Gastroesophageal sphincter (tissue), 4 donors: Measurements from ENCODE around the gene INTS11. TPM values are rescaled to one million over a fixed set of nuclear protein-coding genes. Genes with fewer than 3 reads are reported as not detected.

Experiments used
- ATAC-seq: fragments of 150-250 bp; one replicate; pipeline ENCODE4 v1.9.1; 2016; ENCODE audit warnings: mild to moderate bottlenecking, moderate library complexity
- H3K27ac ChIP-seq, 4 donors: fragments of 200-600 bp; sonication (generic) in 3 of 4; 1 replicate in 3 of 4; 2 replicates in 1 of 4; pipeline ENCODE4 v1.5.1; 2016 to 2019
- H3K27me3 ChIP-seq: fragments of 200-600 bp; sonication (generic); one replicate; pipeline ENCODE4 v1.5.1; 2019
- H3K36me3 ChIP-seq, 2 donors: fragments of 200-600 bp; sonication (generic); one replicate each; pipeline ENCODE4 v1.5.1; 2019; ENCODE audit warnings: control low read depth in 1 of 2
- H3K4me1 ChIP-seq, 3 donors: fragments of 200-600 bp; sonication (generic); 1 replicate in 2 of 3; 2 replicates in 1 of 3; pipeline ENCODE4 v1.5.1; 2016 to 2019; ENCODE audit warnings: control low read depth in 2 of 3
- H3K4me3 ChIP-seq, 2 donors: fragments of 200-600 bp; sonication (generic); one replicate each; pipeline ENCODE4 v1.5.1; 2019; ENCODE audit warnings: mild to moderate bottlenecking in 1 of 2, moderate library complexity in 1 of 2
- H3K9me3 ChIP-seq, 3 donors: fragments of 200-600 bp; sonication (generic); one replicate each; pipeline ENCODE4 v1.5.1; 2017 to 2019; ENCODE audit warnings: control low read depth in 2 of 3
- EP300 ChIP-seq: sonication (generic); formaldehyde crosslinking; IDR thresholded peaks from one replicate; pipeline ENCODE4 v1.6.1; 2017; ENCODE audit warnings: antibody characterized with exemption, mild to moderate bottlenecking
- POLR2A ChIP-seq, 2 donors: fragments of 450-650 bp; IDR thresholded peaks; one replicate each; pipeline ENCODE4 v1.6.1; 2017; ENCODE audit warnings: antibody characterized with exemption in 2 of 2, mild to moderate bottlenecking in 2 of 2, moderate library complexity in 1 of 2
- POLR2AphosphoS5 ChIP-seq: sonication (generic); formaldehyde crosslinking; IDR thresholded peaks from one replicate; pipeline ENCODE4 v1.6.1; 2017; ENCODE audit warnings: antibody characterized with exemption
- WGBS, 2 donors: methylation state at CpG; one replicate each; pipeline ENCODE4 v1.1.5; 2018; ENCODE audit warnings: low coverage in 1 of 2; 5-methylcytosine and 5-hydroxymethylcytosine counted together
- total RNA-seq, 4 donors: library from RNA; depleted of rRNA; stranded (reverse); fragments of >200 nt; gene quantifications; one replicate each; pipeline ENCODE4 v1.1.0, GENCODE V29; 2016
- TF ChIP-seq, protein P1 (sequence below), 4 experiments: fragments of 200-600 bp in 2 of 4; fragments of 450-650 bp in 2 of 4; sonication (generic) in 1 of 4; IDR thresholded peaks; one replicate each; pipeline ENCODE4 v1.5.1; 2017 to 2019; ENCODE audit warnings: antibody characterized with exemption in 4 of 4, mild to moderate bottlenecking in 2 of 4, moderate library complexity in 2 of 4

INTS11 gene
- total RNA-seq, 4 donors from 2014 or later, result 62.0 to 119 (median 96.4) TPM

DNA sequence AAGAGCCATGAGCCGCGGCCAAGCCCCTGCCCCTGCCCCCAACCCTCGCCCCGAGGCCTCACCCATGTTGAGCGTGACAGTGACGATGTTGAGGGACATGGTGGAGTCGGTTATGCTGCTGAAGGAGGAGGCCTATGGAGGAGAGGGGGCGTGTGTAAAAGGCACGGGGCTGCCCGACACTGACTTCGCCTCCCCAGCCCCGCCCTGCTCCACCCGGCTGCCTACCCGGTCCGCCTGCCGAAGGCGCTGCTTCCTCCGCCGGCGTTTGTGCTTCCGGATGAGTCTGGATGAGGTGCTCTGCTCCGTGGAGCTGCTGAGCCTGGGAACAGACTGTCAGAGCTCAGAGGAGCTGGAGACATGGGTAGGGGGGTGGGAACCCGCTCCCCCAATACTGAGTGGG lies 15.7 kb upstream of the INTS11 start:
- H3K36me3 ChIP-seq, result peaks cover 0 to 73% of the 10 kb centered on the region in 2 donors
- peaks cover 0 to 19% (median 3%) of the 10 kb centered on the region in 3 donors for H3K4me1 ChIP-seq
- 93% methylated on average over 6 of the region's 23 CpGs; no CpG with 5 or more reads in 1 of the 2 donors for WGBS, 2 donors
- no peaks in the 10 kb centered on the region for H3K27me3 ChIP-seq
- TF ChIP-seq POLR2A (IDR thresholded peaks at IDR 0.05) (no peak), EP300 (no peak), POLR2AphosphoS5 (no peak)
- TF ChIP-seq, protein P1, sequence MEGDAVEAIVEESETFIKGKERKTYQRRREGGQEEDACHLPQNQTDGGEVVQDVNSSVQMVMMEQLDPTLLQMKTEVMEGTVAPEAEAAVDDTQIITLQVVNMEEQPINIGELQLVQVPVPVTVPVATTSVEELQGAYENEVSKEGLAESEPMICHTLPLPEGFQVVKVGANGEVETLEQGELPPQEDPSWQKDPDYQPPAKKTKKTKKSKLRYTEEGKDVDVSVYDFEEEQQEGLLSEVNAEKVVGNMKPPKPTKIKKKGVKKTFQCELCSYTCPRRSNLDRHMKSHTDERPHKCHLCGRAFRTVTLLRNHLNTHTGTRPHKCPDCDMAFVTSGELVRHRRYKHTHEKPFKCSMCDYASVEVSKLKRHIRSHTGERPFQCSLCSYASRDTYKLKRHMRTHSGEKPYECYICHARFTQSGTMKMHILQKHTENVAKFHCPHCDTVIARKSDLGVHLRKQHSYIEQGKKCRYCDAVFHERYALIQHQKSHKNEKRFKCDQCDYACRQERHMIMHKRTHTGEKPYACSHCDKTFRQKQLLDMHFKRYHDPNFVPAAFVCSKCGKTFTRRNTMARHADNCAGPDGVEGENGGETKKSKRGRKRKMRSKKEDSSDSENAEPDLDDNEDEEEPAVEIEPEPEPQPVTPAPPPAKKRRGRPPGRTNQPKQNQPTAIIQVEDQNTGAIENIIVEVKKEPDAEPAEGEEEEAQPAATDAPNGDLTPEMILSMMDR (IDR thresholded peaks at IDR 0.05), result no peak
- no peak overlapping the region for H3K27ac ChIP-seq
- no peak overlapping the region for H3K4me3 ChIP-seq
- ATAC-seq, result no peak
- no peaks in the 10 kb centered on the region for H3K9me3 ChIP-seq

DNA sequence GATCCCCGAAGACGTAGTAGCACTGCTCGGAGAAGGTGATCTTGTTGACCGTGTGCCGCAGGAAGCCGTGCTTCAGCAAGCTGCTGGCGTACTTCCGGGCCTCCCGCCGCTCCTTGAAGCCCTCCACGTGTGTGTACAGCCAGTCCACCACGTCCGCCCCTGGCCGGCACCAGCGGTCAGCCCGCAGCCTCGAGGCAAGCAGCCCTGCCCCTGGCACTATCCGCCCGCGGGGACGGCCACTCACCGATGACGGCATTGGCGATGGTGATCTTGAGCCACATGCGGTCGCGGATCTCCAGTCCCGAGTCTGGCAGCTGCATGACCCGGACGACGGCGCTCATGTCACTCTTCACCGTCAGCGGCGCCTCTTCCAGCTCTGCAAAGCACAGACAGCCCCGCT lies 13.8 kb upstream of the INTS11 start:
- WGBS, 2 donors, result 88% methylated on average over 8 of the region's 36 CpGs; no CpG with 5 or more reads in 1 of the 2 donors
- peaks cover 0 to 73% of the 10 kb centered on the region in 2 donors for H3K36me3 ChIP-seq

DNA sequence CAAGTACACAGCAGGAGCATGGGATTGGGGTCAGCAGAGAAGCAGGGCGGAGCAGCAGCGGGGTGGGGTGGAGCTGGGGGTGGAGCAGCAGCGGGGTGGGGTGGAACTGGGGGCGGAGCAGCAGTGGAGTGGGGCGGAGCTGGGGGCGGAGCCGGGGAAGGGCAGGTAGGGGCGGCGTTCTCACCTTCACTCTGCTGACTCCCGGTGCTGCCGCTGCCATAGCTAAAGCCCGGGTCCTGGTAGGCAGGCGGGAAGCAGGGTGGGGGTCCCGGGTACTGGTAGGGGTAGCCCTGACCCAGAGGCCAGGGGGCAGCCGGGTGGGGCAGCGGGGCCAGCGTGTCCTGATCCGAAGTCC lies 13.3 kb upstream of the INTS11 start:
- Histone ChIP-seq H3K27me3 (no peaks in the 10 kb centered on the region), H3K4me3 (no peak overlapping the region), H3K27ac (no peak overlapping the region), H3K9me3 (no peaks in the 10 kb centered on the region), H3K4me1 (no peaks in the 10 kb centered on the region), H3K36me3 (peaks cover 0 to 73% of the 10 kb centered on the region in 2 donors)
- 84% methylated on average over 8 of the region's 18 CpGs; no CpG with 5 or more reads in 1 of the 2 donors for WGBS, 2 donors
- no peak for ATAC-seq
- no peak for TF ChIP-seq POLR2A (IDR thresholded peaks at IDR 0.05)

More for the DNA sequence above, 13.8 kb upstream of the INTS11 start:
- no peak overlapping the region for H3K27ac ChIP-seq
- no peaks in the 10 kb centered on the region for H3K27me3 ChIP-seq
- no peak overlapping the region for H3K4me3 ChIP-seq
- no peak for ATAC-seq
- H3K9me3 ChIP-seq, result no peaks in the 10 kb centered on the region
- H3K4me1 ChIP-seq, result no peaks in the 10 kb centered on the region
- TF ChIP-seq POLR2A (IDR thresholded peaks at IDR 0.05) (no peak), POLR2AphosphoS5 (no peak), EP300 (no peak)
- TF ChIP-seq, protein P1 (IDR thresholded peaks at IDR 0.05), result no peak

DNA sequence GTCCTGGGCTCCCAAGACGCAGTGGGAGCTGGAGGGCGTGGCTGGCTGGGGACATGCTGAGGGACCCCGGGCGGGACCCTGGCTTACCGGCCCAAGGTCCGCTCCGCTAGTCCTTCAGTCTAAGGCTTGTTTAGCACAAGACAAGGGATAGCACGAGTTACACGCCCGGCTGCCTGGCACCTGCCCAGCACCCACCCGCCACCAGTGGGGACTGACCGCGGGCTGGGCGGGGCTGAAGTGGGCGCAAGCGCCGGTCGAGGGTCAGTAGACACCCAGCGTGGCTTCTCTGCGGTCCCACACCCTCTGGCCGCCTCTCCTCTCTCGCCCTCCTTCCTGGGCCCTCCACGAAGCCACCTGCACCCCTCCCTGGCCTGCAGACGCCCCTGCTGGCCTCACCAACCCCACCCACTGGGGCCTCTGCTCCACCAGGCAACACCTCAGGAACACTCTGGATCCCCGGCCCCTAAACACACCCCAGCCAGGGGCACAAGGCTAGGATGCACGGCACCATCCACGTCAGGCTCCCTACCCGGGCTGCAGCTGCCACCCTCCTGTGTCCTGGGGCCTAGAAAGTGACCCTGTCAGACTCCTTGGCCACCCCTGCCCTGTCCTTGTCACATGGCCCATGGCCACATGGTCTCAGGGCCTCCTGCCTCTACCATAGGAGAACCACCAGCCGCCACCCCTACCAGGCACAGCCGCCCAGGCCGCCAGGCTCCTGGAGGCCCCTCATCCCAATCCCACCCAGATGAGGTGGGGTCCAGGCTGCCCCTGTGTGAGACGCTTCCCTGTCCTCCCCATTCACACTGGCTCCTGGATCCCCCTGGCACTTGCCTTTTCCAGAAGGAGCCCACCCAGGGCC lies 12.7 kb upstream of the INTS11 start:
- ATAC-seq, result no peak
- 81 to 98% methylated on average over 5 to 10 of the region's 32 CpGs for WGBS, 2 donors
- H3K27ac ChIP-seq, result no peak overlapping the region
- no peaks in the 10 kb centered on the region for H3K27me3 ChIP-seq
- no peaks in the 10 kb centered on the region for H3K4me1 ChIP-seq
- no peak overlapping the region for H3K4me3 ChIP-seq
- TF ChIP-seq, protein P1 (IDR thresholded peaks at IDR 0.05), result no peak
- TF ChIP-seq EP300 (no peak), POLR2A (IDR thresholded peaks at IDR 0.05) (no peak)
- H3K36me3 ChIP-seq, result peaks cover 0 to 68% of the 10 kb centered on the region in 2 donors
- H3K9me3 ChIP-seq, result no peaks in the 10 kb centered on the region

DNA sequence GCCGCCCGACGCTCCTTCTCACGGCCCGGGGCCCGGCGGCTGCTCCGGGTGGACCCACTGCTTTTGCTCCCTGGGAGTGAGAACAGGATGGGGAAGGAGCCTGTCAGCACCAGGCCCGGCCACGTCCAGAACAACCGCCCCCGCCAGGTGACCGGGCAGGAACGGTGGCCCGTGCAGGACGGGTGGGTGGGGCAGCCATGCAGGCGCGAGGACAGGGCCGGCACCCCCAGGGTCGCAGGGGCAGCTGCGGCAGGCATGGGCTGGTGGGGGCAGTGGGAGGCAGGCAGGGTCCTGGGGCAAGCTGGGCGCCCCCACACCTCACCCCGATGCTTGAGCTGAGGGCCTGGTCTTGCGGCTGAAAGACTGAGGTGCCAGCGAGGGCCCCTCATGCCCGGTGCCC lies 12.0 kb upstream of the INTS11 start:
- H3K4me1 ChIP-seq, result peaks cover 0 to 2% (median 0%) of the 10 kb centered on the region in 3 donors
- no peak overlapping the region for H3K4me3 ChIP-seq
- H3K9me3 ChIP-seq, result no peaks in the 10 kb centered on the region
- TF ChIP-seq POLR2AphosphoS5 (no peak), POLR2A (IDR thresholded peaks at IDR 0.05) (no peak), EP300 (no peak)
- TF ChIP-seq, protein P1 (IDR thresholded peaks at IDR 0.05), result no peak
- peaks cover 0 to 61% of the 10 kb centered on the region in 2 donors for H3K36me3 ChIP-seq
- no peaks in the 10 kb centered on the region for H3K27me3 ChIP-seq
- ATAC-seq, result no peak
- no CpG with 5 or more reads among the region's 26 CpGs for WGBS, 2 donors
- H3K27ac ChIP-seq, result no peak overlapping the region
